ENCODE results near the gene PRAMEF5.
"Not testable (repeated sequence)": the region's sequence is repeated elsewhere in the genome, so short reads cannot be mapped to it uniquely, and the experiment has no call there.

GRCh38 chr1:13285037-13285436, 31.0 kb downstream of the PRAMEF5 start, which contains the start of gene PRAMEF8:
- not testable (repeated sequence) for TF ChIP-seq CTCF, POLR2A (IDR thresholded peaks at IDR 0.05)
